Choroid plexus epithelial cell (primary cell): ENCODE results near the gene FBLN2.

Experiments used
- DNase-seq: peaks from one replicate; pipeline ENCODE4 v3.0.0-alpha.2; 2010; ENCODE audit warnings: low read depth
- H3K4me3 ChIP-seq: 2 replicates; pipeline ENCODE4 v1.5.1; 2011; ENCODE audit warnings: low read depth, mild to moderate bottlenecking, control low read depth, low read length, moderate library complexity
- CTCF ChIP-seq: conservative IDR thresholded peaks from 2 replicates; pipeline ENCODE4 v1.5.1; 2011; ENCODE audit warnings: low read depth, mild to moderate bottlenecking, control low read depth, inconsistent platforms, low read length, moderate library complexity

FBLN2 gene

GRCh38 chr3:13599887-13600450, 51.0 kb downstream of the FBLN2 start:
- TF ChIP-seq CTCF, result no peak
- H3K4me3 ChIP-seq, result no peak overlapping the region

GRCh38 chr3:13600950-13601691, 52.2 kb downstream of the FBLN2 start:
- H3K4me3 ChIP-seq, result no peak overlapping the region
- TF ChIP-seq CTCF, result no peak
- peak; percentile 73 for DNase-seq

More at GRCh38 chr3:13599887-13600450, 51.0 kb downstream of the FBLN2 start:
- DNase-seq, result no peak

- no peak for TF ChIP-seq CTCF
- no peak overlapping the region for H3K4me3 ChIP-seq
- DNase-seq, result no peak
Observed at GRCh38 chr3:13601692-13602080, 52.8 kb downstream of the FBLN2 start.

DNA sequence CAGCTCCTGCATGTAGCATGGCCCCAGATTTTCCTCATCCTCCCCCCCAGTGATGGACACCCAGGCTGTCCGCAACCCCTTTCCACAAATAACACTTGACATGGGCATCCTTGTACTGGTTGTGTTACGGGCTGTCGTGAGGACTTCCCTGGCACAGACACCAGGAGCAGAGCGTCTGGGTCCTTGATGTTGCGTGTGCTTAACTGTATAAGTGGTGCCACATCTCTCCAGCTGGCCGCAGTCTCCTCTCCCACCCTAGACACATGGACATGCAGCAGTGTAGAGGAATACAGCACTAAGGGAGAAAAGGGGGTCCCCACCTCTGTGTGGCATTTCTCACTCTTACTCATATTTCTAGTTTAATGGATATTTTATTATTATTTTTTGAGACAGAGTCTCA, 56.6 kb downstream of the FBLN2 start:
- no peak for DNase-seq
- TF ChIP-seq CTCF, result no peak
- no peak overlapping the region for H3K4me3 ChIP-seq

DNA sequence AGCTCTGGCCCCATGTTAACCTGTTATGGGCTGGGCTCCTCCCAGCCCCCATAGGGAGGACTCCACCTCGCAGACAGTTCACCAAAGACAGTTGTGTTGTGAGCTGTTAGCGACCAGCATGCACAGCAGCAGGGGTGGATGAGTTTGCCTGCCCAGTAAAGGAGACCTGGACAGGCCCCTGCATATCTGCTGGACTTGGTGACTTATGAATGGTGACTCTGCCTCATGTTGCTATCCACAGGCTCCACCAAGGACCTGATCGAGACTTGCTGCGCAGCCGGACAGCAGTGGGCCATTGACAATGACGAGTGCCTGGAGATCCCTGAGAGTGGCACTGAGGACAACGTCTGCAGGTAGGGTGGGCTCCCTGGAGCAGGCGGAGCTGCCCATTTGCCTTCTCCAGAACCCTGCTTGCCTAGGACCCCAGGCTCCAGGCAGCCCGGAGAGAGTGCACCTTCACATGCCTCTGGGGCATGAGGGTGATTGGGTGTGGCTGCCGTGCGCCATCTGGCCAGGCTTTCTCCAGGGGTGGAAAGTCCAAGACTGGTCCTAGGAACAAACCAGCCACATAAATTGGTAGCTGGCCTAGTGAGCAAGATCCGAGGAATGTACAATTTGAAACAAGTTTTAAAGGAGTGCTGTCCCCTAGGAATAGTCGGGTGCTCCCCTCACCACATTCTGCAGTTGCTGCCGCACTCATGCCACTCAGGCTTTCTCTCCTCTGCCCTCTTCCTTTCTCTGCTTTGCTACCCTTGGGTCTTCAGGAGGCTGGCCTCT, 59.1 kb downstream of the FBLN2 start:
- no peak for TF ChIP-seq CTCF
- H3K4me3 ChIP-seq, result no peak overlapping the region
- DNase-seq, result no peak

GRCh38 chr3:13608969-13609725, 60.2 kb downstream of the FBLN2 start:
- no peak for DNase-seq
- no peak for TF ChIP-seq CTCF
- H3K4me3 ChIP-seq, result no peak overlapping the region
